Hematopoietic multipotent progenitor cell treated with erythropoietin and hydrocortisone succinate and interleukin-3 and kit ligand, for 4 days (in vitro differentiated cells): ENCODE results near the gene NUP107.

Source experiments
- DNase-seq: peaks from one replicate; pipeline ENCODE4 v3.0.0-alpha.2; 2015

The NUP107 gene

GRCh38 chr12:68776976-68777610, 90.3 kb downstream of the NUP107 start:
- no peak for DNase-seq

- DNase-seq: no peak
Measured at GRCh38 chr12:68779280-68779679, 92.5 kb downstream of the NUP107 start.

- DNase-seq: no peak
Measured at GRCh38 chr12:68780731-68781130, 94.0 kb downstream of the NUP107 start.

GRCh38 chr12:68781728-68782127, 95.0 kb downstream of the NUP107 start:
- DNase-seq: no peak

GRCh38 chr12:68784015-68784414, 97.2 kb downstream of the NUP107 start:
- DNase-seq: peak; percentile 67

GRCh38 chr12:68785358-68785757, 98.6 kb downstream of the NUP107 start:
- DNase-seq: no peak

- no peak for DNase-seq
Measured at GRCh38 chr12:68785823-68786222, 99.0 kb downstream of the NUP107 start.

GRCh38 chr12:68786929-68787328, 100.2 kb downstream of the NUP107 start:
- DNase-seq: peak; percentile 65

- DNase-seq: no peak
Measured at GRCh38 chr12:68788554-68789143, 101.9 kb downstream of the NUP107 start.

GRCh38 chr12:68789144-68789878, 102.5 kb downstream of the NUP107 start:
- no peak for DNase-seq

GRCh38 chr12:68790081-68790951, 103.5 kb downstream of the NUP107 start:
- no peak for DNase-seq

- no peak for DNase-seq
Measured at GRCh38 chr12:68790952-68791234, 104.1 kb downstream of the NUP107 start.

- no peak for DNase-seq
Measured at GRCh38 chr12:68791897-68792481, 105.2 kb downstream of the NUP107 start.

- DNase-seq: peak; percentile 88
Measured at GRCh38 chr12:68792952-68793351, 106.2 kb downstream of the NUP107 start.

GRCh38 chr12:68793436-68793835, 106.7 kb downstream of the NUP107 start:
- DNase-seq: no peak

GRCh38 chr12:68793975-68794652, 107.3 kb downstream of the NUP107 start:
- DNase-seq: no peak

GRCh38 chr12:68794653-68795251, 108.0 kb downstream of the NUP107 start:
- no peak for DNase-seq
